Loucy (cell line): ENCODE data around the gene SNX3.

ENCODE experiments used
- EZH2phosphoT487 ChIP-seq: fragments of 200-600 bp; IDR thresholded peaks from 2 replicates; pipeline ENCODE4 v1.6.1; 2018; ENCODE audit warnings: antibody characterized with exemption, mild to moderate bottlenecking, moderate library complexity, borderline replicate concordance
- TF ChIP-seq, protein P1 (sequence below): fragments of 200-600 bp; sonication (generic); conservative IDR thresholded peaks from 2 replicates; pipeline ENCODE4 v1.5.1; 2014; ENCODE audit warnings: mild to moderate bottlenecking, antibody characterized with exemption, low read length

DNA sequence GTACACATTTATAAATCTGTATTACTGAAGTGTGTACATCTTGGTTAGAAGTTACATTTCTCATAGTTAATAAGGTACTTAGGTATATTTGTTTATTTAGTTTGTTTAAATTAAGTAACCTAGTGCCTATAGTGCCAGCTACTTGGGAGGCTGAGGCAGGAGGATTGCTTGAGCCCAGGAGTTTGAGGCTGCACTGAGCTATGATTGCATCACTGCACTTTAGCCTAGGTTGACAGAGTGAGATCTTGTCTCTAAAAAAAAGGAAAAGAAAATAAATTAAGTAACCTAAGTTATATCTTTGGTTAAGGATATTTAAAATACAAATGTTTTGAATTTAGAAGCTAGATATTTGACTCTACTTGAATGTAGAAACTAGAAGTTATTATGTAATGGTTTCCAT is 24.5 kb upstream of the SNX3 start:
- TF ChIP-seq, protein P1, sequence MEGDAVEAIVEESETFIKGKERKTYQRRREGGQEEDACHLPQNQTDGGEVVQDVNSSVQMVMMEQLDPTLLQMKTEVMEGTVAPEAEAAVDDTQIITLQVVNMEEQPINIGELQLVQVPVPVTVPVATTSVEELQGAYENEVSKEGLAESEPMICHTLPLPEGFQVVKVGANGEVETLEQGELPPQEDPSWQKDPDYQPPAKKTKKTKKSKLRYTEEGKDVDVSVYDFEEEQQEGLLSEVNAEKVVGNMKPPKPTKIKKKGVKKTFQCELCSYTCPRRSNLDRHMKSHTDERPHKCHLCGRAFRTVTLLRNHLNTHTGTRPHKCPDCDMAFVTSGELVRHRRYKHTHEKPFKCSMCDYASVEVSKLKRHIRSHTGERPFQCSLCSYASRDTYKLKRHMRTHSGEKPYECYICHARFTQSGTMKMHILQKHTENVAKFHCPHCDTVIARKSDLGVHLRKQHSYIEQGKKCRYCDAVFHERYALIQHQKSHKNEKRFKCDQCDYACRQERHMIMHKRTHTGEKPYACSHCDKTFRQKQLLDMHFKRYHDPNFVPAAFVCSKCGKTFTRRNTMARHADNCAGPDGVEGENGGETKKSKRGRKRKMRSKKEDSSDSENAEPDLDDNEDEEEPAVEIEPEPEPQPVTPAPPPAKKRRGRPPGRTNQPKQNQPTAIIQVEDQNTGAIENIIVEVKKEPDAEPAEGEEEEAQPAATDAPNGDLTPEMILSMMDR = no peak
- TF ChIP-seq EZH2phosphoT487 = no peak
